Measurements from ENCODE around the gene CAMTA1. TPM values are rescaled to one million over a fixed set of nuclear protein-coding genes. Genes with fewer than 3 reads are reported as not detected.
A peak's percentile ranks its signal among the peaks of the same experiment; 100 is the strongest.

Gene CAMTA1
- total RNA-seq, 4 donors from 2014 or later = 45.3 to 68.9 (median 62.0) TPM

DNA sequence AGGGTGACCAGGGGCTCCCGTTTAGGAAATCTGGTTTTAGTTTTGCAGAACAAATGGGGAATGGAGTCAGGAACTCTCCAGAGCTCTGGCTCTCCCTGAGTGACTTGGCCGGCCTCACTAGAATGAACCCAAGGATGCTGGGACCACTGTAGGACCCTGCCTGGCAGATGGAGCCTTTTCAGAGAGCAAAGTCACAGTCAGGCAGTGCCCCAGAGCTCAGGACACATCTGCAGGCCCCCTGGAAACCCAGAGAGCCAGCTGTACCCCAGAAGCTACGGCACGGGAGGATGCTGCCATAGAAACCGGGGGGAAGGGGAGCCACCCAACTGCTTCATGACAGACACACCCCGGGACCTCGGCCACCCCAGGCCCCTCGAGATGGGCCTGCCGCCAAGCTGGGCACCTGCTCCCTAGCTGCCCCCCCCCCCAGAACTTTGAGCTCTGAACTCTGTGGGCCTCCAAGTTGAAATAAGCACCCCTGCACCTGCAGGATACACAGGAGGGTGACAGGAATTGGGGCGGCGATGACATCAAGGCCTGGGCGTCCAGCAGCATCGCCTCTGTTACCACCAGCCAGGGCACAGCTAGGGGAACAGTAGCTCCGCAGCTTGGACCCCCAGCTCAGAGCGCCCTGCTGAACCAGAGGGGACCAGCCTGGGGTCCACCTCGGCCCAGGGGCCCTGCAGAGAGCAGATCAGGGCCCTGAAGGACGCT, 894.1 kb downstream of the CAMTA1 start:
- TF ChIP-seq, protein P1, sequence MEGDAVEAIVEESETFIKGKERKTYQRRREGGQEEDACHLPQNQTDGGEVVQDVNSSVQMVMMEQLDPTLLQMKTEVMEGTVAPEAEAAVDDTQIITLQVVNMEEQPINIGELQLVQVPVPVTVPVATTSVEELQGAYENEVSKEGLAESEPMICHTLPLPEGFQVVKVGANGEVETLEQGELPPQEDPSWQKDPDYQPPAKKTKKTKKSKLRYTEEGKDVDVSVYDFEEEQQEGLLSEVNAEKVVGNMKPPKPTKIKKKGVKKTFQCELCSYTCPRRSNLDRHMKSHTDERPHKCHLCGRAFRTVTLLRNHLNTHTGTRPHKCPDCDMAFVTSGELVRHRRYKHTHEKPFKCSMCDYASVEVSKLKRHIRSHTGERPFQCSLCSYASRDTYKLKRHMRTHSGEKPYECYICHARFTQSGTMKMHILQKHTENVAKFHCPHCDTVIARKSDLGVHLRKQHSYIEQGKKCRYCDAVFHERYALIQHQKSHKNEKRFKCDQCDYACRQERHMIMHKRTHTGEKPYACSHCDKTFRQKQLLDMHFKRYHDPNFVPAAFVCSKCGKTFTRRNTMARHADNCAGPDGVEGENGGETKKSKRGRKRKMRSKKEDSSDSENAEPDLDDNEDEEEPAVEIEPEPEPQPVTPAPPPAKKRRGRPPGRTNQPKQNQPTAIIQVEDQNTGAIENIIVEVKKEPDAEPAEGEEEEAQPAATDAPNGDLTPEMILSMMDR (IDR thresholded peaks at IDR 0.05) = no peak
- no peak for ATAC-seq (ENCODE audit: low FRiP score)
- no peak for DNase-seq (ENCODE audit: low spot score)

DNA sequence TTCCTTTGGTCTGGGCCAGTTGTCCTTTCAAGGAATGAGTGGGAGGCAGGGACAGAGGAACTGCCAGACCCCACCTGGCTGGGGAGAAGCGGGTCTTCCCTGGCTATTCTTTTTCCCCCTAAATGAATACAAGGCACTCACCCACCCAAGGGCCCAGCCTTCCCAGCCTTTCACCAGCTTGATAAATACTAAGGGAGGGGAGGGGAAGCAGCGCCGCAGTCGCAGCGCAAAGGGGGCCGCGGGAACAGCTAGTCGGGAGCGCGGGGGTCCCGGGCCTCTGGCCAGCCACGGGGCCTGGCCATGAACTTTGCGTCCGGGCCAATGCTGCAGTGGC, 894.6 kb downstream of the CAMTA1 start:
- no peak for ATAC-seq (ENCODE audit: low FRiP score)
- TF ChIP-seq, protein P1 (IDR thresholded peaks at IDR 0.05) = no peak
- no peak for DNase-seq (ENCODE audit: low spot score)

- DNase-seq (ENCODE audit: low spot score) = no peak
- TF ChIP-seq, protein P1 (IDR thresholded peaks at IDR 0.05) = no peak
- ATAC-seq (ENCODE audit: low FRiP score) = peak; percentile 24
Observed at GRCh38 chr1:7680207-7680954, 895.1 kb downstream of the CAMTA1 start.

DNA sequence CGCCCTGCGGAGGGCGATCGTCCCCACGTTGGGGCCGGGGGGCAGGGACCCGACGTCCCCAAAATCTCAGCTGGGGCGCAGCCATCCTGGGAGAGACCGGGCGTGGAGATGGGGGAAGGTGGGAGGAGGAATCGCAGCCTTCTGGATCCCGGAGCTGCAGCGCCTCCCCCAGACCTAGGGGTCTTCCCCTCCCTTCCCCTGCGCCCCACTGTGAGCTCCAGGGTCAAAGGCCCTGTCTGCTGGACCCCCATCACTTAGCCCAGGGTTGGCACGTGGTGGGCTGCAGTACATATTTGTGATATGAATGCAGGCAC, 895.7 kb downstream of the CAMTA1 start:
- ATAC-seq (ENCODE audit: low FRiP score) (no peak), DNase-seq (ENCODE audit: low spot score) (no peak)
- TF ChIP-seq, protein P1 (IDR thresholded peaks at IDR 0.05) = no peak

- ATAC-seq (ENCODE audit: low FRiP score) (no peak), DNase-seq (ENCODE audit: low spot score) (no peak)
- TF ChIP-seq, protein P1 (IDR thresholded peaks at IDR 0.05) = no peak
Observed at GRCh38 chr1:7681401-7681800, 896.1 kb downstream of the CAMTA1 start.

GRCh38 chr1:7683521-7683920, 898.3 kb downstream of the CAMTA1 start:
- ATAC-seq (ENCODE audit: low FRiP score) = no peak
- TF ChIP-seq, protein P1 (IDR thresholded peaks at IDR 0.05) = no peak
- DNase-seq (ENCODE audit: low spot score) = no peak

DNA sequence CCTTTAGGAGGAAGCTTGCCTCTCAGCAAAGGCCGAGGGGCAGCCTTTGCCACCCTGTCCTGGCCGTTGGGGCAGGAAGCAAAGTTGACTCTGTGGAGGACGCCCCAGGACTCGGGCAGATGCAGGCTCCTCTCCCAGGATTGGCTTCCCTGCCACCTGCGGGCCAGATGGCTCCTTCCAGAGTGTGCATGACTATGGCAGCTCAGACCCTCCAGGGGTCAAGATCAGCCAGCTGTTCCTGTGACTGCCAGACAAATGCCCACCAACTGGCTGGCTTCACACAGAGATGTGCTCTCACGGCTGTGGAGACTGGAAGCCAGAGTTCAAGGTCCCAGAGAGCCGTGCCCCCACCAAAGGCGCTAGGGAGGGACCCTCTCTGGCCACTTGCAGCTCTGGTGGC, 898.9 kb downstream of the CAMTA1 start:
- TF ChIP-seq, protein P1 (IDR thresholded peaks at IDR 0.05) = no peak
- DNase-seq (ENCODE audit: low spot score) (no peak), ATAC-seq (ENCODE audit: low FRiP score) (no peak)

All from omental fat pad (tissue), 4 donors.